ENCODE measurements around the gene PTPRN2. TPM values are rescaled to one million over a fixed set of nuclear protein-coding genes. Genes with fewer than 3 reads are reported as not detected.

Gene PTPRN2
- total RNA-seq, 5 donors from 2014 or later (not counting 1 experiment from before 2014, with no cell fraction given): 0.60 to 1.7 (median 0.82) TPM

- Histone ChIP-seq H3K27me3 (replicated peaks in 1 of 2; ENCODE audit: control insufficient read depth in 2 of 2, extremely low read depth in 1 of 2, insufficient read depth in 2 of 2, low read length in 1 of 2) (peaks cover 0 to 11% of the 10 kb centered on the region in 2 experiments), H3K4me1 (ENCODE audit: control insufficient read depth in 1 of 2, extremely low read depth in 1 of 2, insufficient read depth in 2 of 2, low read length in 2 of 2) (no peaks in the 10 kb centered on the region), H3K9me3 (no peaks in the 10 kb centered on the region), H3K36me3 (ENCODE audit: control insufficient read depth in 2 of 2, extremely low read depth in 1 of 2, insufficient read depth in 1 of 2, low read length in 1 of 2) (no peaks in the 10 kb centered on the region), H3K27ac (ENCODE audit: low read length) (no peak overlapping the region), H3K4me3 (ENCODE audit: control insufficient read depth in 1 of 2, extremely low read depth in 1 of 2, low read length in 1 of 2) (no peak overlapping the region)
- Mint-ChIP-seq H3K27ac (no peak overlapping the region), H3K9me3 (no peaks in the 10 kb centered on the region), H3K4me1 (no peaks in the 10 kb centered on the region), H3K27me3 (peaks cover 0 to 7% of the 10 kb centered on the region in 2 donors), H3K4me3 (no peak overlapping the region), H3K36me3 (no peaks in the 10 kb centered on the region)
- POLR2A ChIA-PET: no interaction called here
- 80% methylated on average over 9 of the region's 16 CpGs for whole genome bisulfite sequencing (ENCODE audit: insufficient coverage)
- no peak for DNase-seq
- no peak for ATAC-seq (replicated peaks in 1 of 4)
- CTCF ChIA-PET: no interaction called here
These were observed 591.1 kb downstream of the PTPRN2 start for GRCh38 chr7:157996359-157997079.

DNA sequence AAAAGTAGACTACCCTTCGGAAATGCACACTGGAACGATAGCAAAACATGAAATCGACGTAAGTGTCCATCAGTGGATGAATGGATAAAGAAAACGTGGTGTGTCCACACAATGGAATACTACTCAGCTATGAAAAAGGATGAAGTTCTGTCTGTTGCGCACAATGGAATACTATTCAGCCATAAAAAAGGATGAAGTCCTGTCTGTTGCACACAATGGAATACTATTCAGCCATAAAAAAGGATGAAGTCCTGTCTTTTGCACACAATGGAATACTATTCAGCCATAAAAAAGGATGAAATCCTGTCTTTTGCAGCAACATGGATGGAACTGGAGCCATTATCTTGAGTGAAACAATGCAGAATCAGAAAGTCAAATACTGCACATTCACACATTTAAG, 591.8 kb downstream of the PTPRN2 start:
- no peaks in the 10 kb centered on the region for H3K4me1 ChIP-seq (ENCODE audit: control insufficient read depth in 1 of 2, extremely low read depth in 1 of 2, insufficient read depth in 2 of 2, low read length in 2 of 2)
- Mint-ChIP-seq H3K27ac (no peak overlapping the region), H3K36me3 (no peaks in the 10 kb centered on the region), H3K4me1 (no peaks in the 10 kb centered on the region), H3K4me3 (no peak overlapping the region), H3K9me3 (no peaks in the 10 kb centered on the region), H3K27me3 (peaks cover 0 to 7% of the 10 kb centered on the region in 2 donors)
- H3K27me3 ChIP-seq (replicated peaks in 1 of 2; ENCODE audit: control insufficient read depth in 2 of 2, extremely low read depth in 1 of 2, insufficient read depth in 2 of 2, low read length in 1 of 2): peaks cover 0 to 10% of the 10 kb centered on the region in 2 experiments
- no peaks in the 10 kb centered on the region for H3K36me3 ChIP-seq (ENCODE audit: control insufficient read depth in 2 of 2, extremely low read depth in 1 of 2, insufficient read depth in 1 of 2, low read length in 1 of 2)
- no peak for DNase-seq
- H3K9me3 ChIP-seq: no peaks in the 10 kb centered on the region
- ChIA-PET CTCF (no interaction called here), POLR2A (no interaction called here)
- WGBS (ENCODE audit: insufficient coverage): 100% methylated on average over 4 of the region's 6 CpGs
- H3K4me3 ChIP-seq (ENCODE audit: control insufficient read depth in 1 of 2, extremely low read depth in 1 of 2, low read length in 1 of 2): no peak overlapping the region
- H3K27ac ChIP-seq (ENCODE audit: low read length): no peak overlapping the region
- no peak for ATAC-seq (replicated peaks in 1 of 4)

DNA sequence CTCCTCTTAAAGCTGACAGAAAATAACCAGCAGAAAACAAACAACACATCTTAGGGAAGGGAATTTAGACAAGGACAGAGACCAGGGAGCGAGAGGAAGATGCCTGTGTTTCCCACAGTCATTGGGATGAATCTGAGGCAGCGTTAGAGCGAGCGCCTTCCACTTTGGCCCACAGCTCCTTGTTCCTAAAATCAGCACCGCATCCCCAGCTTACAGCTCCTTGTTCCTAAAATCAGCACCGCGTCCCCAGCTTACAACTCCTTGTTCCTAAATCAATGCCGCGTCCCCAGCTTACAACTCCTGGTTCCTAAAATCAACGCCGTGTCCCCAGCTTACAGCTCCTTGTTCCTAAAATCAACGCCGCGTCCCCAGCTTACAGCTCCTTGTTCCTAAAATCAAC, 593.3 kb downstream of the PTPRN2 start:
- H3K36me3 ChIP-seq (ENCODE audit: control insufficient read depth in 2 of 2, extremely low read depth in 1 of 2, insufficient read depth in 1 of 2, low read length in 1 of 2): no peaks in the 10 kb centered on the region
- CTCF ChIA-PET: no interaction called here
- no peaks in the 10 kb centered on the region for H3K9me3 ChIP-seq
- H3K4me3 ChIP-seq (ENCODE audit: control insufficient read depth in 1 of 2, extremely low read depth in 1 of 2, low read length in 1 of 2): no peak overlapping the region
- no peaks in the 10 kb centered on the region for H3K36me3 Mint-ChIP-seq
- no peak for DNase-seq
- no peak overlapping the region for H3K4me3 Mint-ChIP-seq
- H3K27ac ChIP-seq (ENCODE audit: low read length): no peak overlapping the region
- H3K9me3 Mint-ChIP-seq: no peaks in the 10 kb centered on the region
- H3K27me3 ChIP-seq (replicated peaks in 1 of 2; ENCODE audit: control insufficient read depth in 2 of 2, extremely low read depth in 1 of 2, insufficient read depth in 2 of 2, low read length in 1 of 2): peaks cover 0 to 10% of the 10 kb centered on the region in 2 experiments
- 83% methylated on average over 8 of the region's 14 CpGs for WGBS (ENCODE audit: insufficient coverage)
- no peaks in the 10 kb centered on the region for H3K4me1 Mint-ChIP-seq
- H3K27me3 Mint-ChIP-seq: peaks cover 4 to 7% of the 10 kb centered on the region in 2 donors
- POLR2A ChIA-PET: no interaction called here
- no peaks in the 10 kb centered on the region for H3K4me1 ChIP-seq (ENCODE audit: control insufficient read depth in 1 of 2, extremely low read depth in 1 of 2, insufficient read depth in 2 of 2, low read length in 2 of 2)
- H3K27ac Mint-ChIP-seq: no peak overlapping the region
- no peak for ATAC-seq (replicated peaks in 1 of 4)

DNA sequence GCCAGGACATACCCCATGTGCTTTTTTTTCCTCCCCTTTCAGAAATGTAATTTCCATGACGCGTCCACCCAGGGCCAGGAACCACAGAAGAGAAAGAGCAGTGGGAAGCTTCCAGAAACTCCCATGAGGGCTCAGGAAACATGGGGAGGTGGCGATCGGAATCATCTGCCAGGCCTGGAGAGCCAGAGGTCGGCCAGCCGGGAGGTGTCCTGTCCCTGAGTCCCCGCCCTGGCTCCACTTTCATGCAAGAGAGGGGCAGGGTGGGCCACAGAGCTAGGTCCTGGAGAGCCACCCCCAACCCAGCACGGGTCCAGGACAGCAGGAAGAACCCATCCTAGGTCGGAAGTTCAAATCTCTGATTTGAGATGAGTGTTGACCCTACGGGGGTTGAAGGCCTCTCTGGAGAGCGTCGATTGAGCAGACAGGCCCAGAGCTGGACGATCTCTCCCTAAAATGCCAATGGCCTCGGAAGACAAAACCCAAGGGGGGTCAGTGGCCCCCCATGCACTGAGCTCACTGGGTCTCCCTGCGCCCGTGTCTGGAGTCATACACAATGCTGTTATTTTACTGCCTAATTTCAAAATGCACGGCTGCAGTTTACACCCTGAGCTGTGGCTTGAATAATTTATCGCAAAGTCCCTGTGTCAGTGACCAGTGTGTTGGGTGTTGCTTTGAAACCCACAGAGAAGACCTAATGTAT, 594.1 kb downstream of the PTPRN2 start:
- no peaks in the 10 kb centered on the region for H3K4me1 Mint-ChIP-seq
- Histone ChIP-seq H3K9me3 (no peaks in the 10 kb centered on the region), H3K27ac (ENCODE audit: low read length) (no peak overlapping the region), H3K27me3 (replicated peaks in 1 of 2; ENCODE audit: control insufficient read depth in 2 of 2, extremely low read depth in 1 of 2, insufficient read depth in 2 of 2, low read length in 1 of 2) (peaks cover 0 to 10% of the 10 kb centered on the region in 2 experiments), H3K36me3 (ENCODE audit: control insufficient read depth in 2 of 2, extremely low read depth in 1 of 2, insufficient read depth in 1 of 2, low read length in 1 of 2) (no peaks in the 10 kb centered on the region), H3K4me3 (ENCODE audit: control insufficient read depth in 1 of 2, extremely low read depth in 1 of 2, low read length in 1 of 2) (no peak overlapping the region), H3K4me1 (ENCODE audit: control insufficient read depth in 1 of 2, extremely low read depth in 1 of 2, insufficient read depth in 2 of 2, low read length in 2 of 2) (no peaks in the 10 kb centered on the region)
- no peak overlapping the region for H3K4me3 Mint-ChIP-seq
- DNase-seq: no peak
- ATAC-seq (replicated peaks in 1 of 4): no peak
- POLR2A ChIA-PET: no interaction called here
- CTCF ChIA-PET: no interaction called here
- no peak overlapping the region for H3K27ac Mint-ChIP-seq
- H3K9me3 Mint-ChIP-seq: no peaks in the 10 kb centered on the region
- 84% methylated on average over 11 of the region's 18 CpGs for WGBS (ENCODE audit: insufficient coverage)
- peaks cover 4 to 7% of the 10 kb centered on the region in 2 donors for H3K27me3 Mint-ChIP-seq
- H3K36me3 Mint-ChIP-seq: no peaks in the 10 kb centered on the region

DNA sequence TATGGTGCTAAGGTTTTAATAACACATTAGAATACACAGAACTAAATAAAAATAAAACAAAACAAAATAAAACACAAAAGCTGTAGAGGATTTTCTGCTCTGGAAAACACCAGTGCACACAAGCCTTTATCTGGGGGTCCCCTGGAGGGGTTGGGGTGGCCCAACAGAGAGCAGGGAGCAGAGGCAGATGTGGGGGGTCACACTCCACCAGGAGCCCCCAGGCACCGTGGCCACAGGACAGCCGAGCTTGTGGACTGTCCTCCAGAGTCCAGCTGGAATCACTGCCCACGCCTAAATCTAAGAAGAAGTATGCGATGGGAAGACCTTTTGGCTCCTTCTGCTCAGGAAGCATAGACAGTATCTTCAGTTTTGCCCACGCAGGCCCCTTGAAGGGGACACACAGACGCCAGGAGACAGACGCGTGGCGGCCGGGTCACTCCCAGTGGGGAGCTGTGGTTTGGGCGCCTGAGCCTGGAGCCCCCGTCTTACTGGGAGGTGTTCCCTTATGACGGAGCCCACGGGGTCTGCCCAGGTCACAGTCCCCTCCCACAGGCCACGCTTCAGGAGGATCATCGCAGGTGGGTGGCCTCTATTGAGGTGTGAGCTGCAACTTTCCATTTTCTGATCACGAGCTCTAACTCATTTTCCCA, 595.0 kb downstream of the PTPRN2 start:
- POLR2A ChIA-PET: no interaction called here

DNA sequence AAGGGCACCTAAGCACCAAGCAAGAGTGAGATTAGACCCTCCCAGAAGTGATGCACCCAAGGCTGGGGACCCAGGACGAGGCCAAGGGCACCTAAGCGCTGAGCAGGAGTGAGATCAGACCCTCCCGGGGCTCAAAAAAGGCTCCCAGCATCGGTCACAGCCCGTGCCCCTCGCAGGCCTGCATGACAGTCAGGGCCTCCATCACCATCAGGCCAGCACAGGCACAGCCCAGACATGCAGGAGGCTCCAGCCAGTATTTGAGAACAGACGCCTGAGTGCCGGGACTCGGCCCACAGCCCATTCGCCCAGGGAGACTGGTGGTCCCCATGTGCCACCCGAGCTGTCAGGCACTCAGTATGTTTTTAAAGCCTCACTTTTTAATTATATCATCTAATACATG, 595.9 kb downstream of the PTPRN2 start:
- Mint-ChIP-seq H3K9me3 (no peaks in the 10 kb centered on the region), H3K4me3 (no peak overlapping the region), H3K36me3 (no peaks in the 10 kb centered on the region), H3K27me3 (peaks cover 4 to 7% of the 10 kb centered on the region in 2 donors), H3K4me1 (no peaks in the 10 kb centered on the region), H3K27ac (no peak overlapping the region)
- POLR2A ChIA-PET: no interaction called here
- no peak for DNase-seq
- H3K9me3 ChIP-seq: no peaks in the 10 kb centered on the region
- no peak overlapping the region for H3K4me3 ChIP-seq (ENCODE audit: control insufficient read depth in 1 of 2, extremely low read depth in 1 of 2, low read length in 1 of 2)
- CTCF ChIA-PET: no interaction called here
- H3K27me3 ChIP-seq (replicated peaks in 1 of 2; ENCODE audit: control insufficient read depth in 2 of 2, extremely low read depth in 1 of 2, insufficient read depth in 2 of 2, low read length in 1 of 2): peaks cover 0 to 9% of the 10 kb centered on the region in 2 experiments
- no peak overlapping the region for H3K27ac ChIP-seq (ENCODE audit: low read length)
- ATAC-seq (replicated peaks in 1 of 4): no peak
- no peaks in the 10 kb centered on the region for H3K4me1 ChIP-seq (ENCODE audit: control insufficient read depth in 1 of 2, extremely low read depth in 1 of 2, insufficient read depth in 2 of 2, low read length in 2 of 2)
- H3K36me3 ChIP-seq (ENCODE audit: control insufficient read depth in 2 of 2, extremely low read depth in 1 of 2, insufficient read depth in 1 of 2, low read length in 1 of 2): no peaks in the 10 kb centered on the region
- WGBS (ENCODE audit: insufficient coverage): 78% methylated on average over 7 of the region's 11 CpGs

More for the DNA sequence above, 595.0 kb downstream of the PTPRN2 start:
- no peaks in the 10 kb centered on the region for H3K9me3 Mint-ChIP-seq
- no peak for ATAC-seq (replicated peaks in 1 of 4)
- WGBS (ENCODE audit: insufficient coverage): 84% methylated on average over 11 of the region's 17 CpGs
- CTCF ChIA-PET: no interaction called here
- no peak overlapping the region for H3K27ac ChIP-seq (ENCODE audit: low read length)
- H3K36me3 Mint-ChIP-seq: no peaks in the 10 kb centered on the region
- H3K36me3 ChIP-seq (ENCODE audit: control insufficient read depth in 2 of 2, extremely low read depth in 1 of 2, insufficient read depth in 1 of 2, low read length in 1 of 2): no peaks in the 10 kb centered on the region
- no peaks in the 10 kb centered on the region for H3K9me3 ChIP-seq
- no peaks in the 10 kb centered on the region for H3K4me1 Mint-ChIP-seq
- H3K4me3 ChIP-seq (ENCODE audit: control insufficient read depth in 1 of 2, extremely low read depth in 1 of 2, low read length in 1 of 2): no peak overlapping the region
- H3K27me3 Mint-ChIP-seq: peaks cover 4 to 7% of the 10 kb centered on the region in 2 donors
- H3K4me1 ChIP-seq (ENCODE audit: control insufficient read depth in 1 of 2, extremely low read depth in 1 of 2, insufficient read depth in 2 of 2, low read length in 2 of 2): no peaks in the 10 kb centered on the region
- no peak overlapping the region for H3K4me3 Mint-ChIP-seq
- peaks cover 0 to 10% of the 10 kb centered on the region in 2 experiments for H3K27me3 ChIP-seq (replicated peaks in 1 of 2; ENCODE audit: control insufficient read depth in 2 of 2, extremely low read depth in 1 of 2, insufficient read depth in 2 of 2, low read length in 1 of 2)
- no peak for DNase-seq
- no peak overlapping the region for H3K27ac Mint-ChIP-seq
